ENCODE results near the gene FAM83G.
A peak's percentile ranks its signal among the peaks of the same experiment; 100 is the strongest.
"Not testable (repeated sequence)": the region's sequence is repeated elsewhere in the genome, so short reads cannot be mapped to it uniquely, and the experiment has no call there.

Gene FAM83G

DNA sequence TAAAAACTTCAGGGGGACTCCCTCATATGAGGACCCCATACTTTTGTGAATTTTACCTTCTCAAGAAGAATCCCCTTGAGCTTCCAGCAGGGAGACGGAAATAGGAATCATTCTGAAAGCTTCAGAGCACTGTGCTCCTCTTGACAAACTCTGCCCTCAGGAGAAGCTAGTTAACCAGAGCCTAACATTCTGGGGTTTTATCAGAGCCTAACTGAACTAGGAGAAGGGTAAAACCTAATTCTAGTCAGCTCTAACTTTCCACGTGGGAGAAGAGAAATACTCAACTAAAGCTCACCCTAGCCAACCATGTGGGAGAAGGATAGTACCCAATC lies 65.9 kb downstream of the FAM83G start:
- intact Hi-C loops (cut with micrococcal nuclease) = no loop called here
- peaks cover 11% of the 10 kb centered on the region for H3K27me3 Mint-ChIP-seq
- peaks cover under 1% of the 10 kb centered on the region for H3K4me1 Mint-ChIP-seq (ENCODE audit: low read depth)
- no peaks in the 10 kb centered on the region for H3K9me3 Mint-ChIP-seq
- no peaks in the 10 kb centered on the region for H3K36me3 Mint-ChIP-seq (ENCODE audit: low read depth)
- H3K27ac Mint-ChIP-seq = no peak overlapping the region
- H3K4me3 Mint-ChIP-seq = no peak overlapping the region

DNA sequence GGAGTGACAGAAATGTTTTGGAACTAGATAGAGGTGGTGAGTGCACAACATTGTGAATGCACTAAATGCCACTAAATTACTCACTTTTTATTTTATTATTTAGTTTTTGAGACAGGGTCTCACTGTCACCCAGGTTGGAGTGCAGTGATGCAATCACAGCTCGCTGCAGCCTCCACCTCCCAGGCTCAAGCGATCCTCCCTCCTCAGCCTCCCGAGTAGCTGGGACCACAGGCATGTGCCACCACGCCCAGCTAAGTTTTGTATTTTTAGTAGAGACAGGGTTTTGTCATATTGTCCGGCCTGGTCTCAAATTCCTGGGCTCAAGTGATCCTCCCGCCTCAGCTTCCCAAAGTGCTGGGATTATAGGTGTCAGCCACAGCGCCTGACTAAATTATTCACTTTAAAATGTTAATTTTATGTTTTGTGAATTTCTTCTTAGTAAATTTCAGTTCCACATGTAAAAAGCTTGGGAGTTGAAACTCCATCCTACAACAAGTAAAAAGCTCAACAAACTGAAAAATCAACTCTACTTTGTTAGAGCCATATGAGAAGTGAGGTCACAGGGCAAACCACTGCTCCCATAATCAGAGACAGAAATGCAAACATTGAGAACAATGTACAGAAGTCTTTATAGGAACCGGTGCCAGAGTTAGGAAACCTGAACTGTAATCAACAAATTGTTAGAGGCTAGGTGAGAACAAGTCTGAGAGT lies 66.4 kb downstream of the FAM83G start:
- intact Hi-C loops (cut with micrococcal nuclease) = no loop called here
- Mint-ChIP-seq H3K4me3 (no peak overlapping the region), H3K9me3 (no peaks in the 10 kb centered on the region), H3K27ac (no peak overlapping the region), H3K36me3 (ENCODE audit: low read depth) (no peaks in the 10 kb centered on the region), H3K4me1 (ENCODE audit: low read depth) (peaks cover 6% of the 10 kb centered on the region), H3K27me3 (peaks cover 13% of the 10 kb centered on the region)

DNA sequence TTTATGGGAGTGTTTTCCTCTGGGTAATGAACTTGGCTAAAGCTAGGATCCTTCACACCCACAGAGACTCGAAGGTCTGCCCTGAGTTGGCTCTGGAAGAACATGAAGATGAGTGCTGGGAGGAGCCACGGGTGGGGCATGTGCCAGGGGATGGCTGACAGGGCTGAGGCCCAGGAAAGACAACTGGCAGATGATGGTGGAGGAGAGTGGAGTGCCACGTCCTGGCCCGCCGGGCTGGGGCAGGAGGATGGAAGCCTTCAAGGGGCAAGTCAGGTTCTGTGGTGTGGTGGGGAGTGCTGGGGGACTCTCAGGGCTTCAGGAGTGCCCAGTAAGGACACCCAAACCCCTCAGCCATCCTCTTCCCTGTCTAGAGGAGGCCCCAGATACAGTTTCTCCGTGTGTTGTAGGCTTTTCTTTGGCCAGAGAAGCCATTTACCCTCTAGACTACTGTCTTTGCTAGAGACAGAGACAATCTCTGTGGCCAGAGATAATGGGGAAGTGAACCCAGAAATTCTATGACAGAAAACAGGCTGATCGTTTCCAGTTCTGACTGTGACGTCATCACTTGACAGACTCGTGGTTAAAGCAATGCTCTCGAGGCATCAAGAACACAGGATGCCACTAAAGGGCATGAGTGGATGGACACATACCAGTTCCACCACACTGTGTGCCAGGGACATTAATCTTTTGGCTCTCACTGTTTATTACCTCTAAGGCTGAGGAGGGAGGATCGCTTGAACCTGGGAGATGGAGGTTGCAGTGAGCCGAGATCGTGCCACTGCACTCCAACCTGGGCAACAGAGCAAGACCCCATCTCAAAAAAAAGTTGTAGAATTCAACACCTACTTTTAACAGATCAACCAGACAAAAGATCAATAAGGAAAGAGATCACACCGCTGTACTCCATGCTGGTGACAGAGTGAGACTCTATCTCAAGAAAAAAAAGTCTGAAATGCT lies 71.2 kb downstream of the FAM83G start:
- Mint-ChIP-seq H3K36me3 (ENCODE audit: low read depth) (peaks cover 37% of the 10 kb centered on the region), H3K4me3 (no peak overlapping the region), H3K9me3 (no peaks in the 10 kb centered on the region), H3K27ac (peak overlapping the region; percentile 56), H3K27me3 (peaks cover 8% of the 10 kb centered on the region), H3K4me1 (ENCODE audit: low read depth) (peaks cover 12% of the 10 kb centered on the region)
- intact Hi-C loops (cut with micrococcal nuclease) = no loop called here

DNA sequence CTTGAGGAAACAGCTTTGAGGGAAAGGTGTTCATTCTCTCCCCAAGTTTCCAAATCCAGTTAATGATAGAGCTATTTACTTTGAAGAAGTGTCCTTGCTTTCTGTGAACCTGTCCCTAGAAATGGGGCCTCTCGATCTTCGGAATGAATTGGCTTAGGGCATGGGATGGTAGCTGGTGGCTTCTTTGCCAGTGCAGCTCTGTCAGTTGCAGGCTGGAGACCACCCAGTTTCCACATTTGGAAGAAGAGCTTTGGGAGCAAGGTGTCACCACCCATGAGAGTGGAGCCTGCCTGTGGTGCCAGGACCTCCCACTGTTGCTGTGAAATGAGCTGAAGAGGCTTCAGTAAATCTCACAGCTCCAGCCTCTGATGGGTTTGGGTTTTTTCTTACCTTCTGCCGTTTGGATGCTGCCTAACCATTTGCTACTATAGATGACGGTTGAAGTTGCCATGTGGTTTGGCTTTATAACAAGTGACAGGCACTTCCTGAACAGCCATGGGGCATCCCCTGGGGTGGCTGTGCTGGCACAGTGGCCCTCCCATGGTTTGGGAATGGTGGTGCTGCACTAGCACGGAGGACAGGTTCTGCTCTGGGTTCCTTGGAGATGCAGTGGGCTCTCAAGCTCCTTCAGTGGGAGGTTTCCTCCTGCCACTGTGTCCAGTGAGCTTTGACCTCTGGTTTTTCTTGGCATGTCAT lies 72.1 kb downstream of the FAM83G start:
- Mint-ChIP-seq H3K4me1 (ENCODE audit: low read depth) (peaks cover 12% of the 10 kb centered on the region), H3K27ac (peak overlapping the region; percentile 56), H3K4me3 (no peak overlapping the region), H3K36me3 (ENCODE audit: low read depth) (peaks cover 45% of the 10 kb centered on the region), H3K9me3 (no peaks in the 10 kb centered on the region), H3K27me3 (peaks cover 8% of the 10 kb centered on the region)
- intact Hi-C loops (cut with micrococcal nuclease) = no loop called here

DNA sequence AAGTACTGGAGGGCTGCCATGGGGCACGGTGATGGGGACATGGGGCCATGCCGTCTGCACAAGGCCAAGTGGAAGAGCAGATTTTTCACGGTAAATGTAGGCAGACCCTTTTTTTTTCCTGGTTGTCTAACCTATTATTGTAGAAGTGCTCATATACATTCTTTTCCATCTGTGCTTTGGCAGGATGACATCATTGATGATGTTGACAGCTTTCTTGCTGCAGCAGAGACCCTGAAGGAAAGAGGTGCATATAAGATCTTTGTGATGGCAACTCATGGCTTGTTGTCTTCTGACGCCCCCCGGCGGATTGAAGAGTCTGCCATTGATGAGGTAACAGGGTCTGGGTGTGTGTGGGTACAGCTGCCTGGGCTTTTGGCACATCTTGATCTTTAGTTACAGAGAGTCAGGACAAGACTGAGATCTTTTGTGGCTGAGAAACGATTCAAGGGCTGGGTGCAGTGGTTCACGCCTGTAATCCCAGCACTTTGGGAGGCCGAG lies 75.9 kb downstream of the FAM83G start:
- Mint-ChIP-seq H3K27ac (no peak overlapping the region), H3K27me3 (peaks cover 5% of the 10 kb centered on the region), H3K4me1 (ENCODE audit: low read depth) (peaks cover 12% of the 10 kb centered on the region), H3K9me3 (no peaks in the 10 kb centered on the region), H3K36me3 (ENCODE audit: low read depth) (peaks cover 69% of the 10 kb centered on the region), H3K4me3 (no peak overlapping the region)
- intact Hi-C loops (cut with micrococcal nuclease) = no loop called here

DNA sequence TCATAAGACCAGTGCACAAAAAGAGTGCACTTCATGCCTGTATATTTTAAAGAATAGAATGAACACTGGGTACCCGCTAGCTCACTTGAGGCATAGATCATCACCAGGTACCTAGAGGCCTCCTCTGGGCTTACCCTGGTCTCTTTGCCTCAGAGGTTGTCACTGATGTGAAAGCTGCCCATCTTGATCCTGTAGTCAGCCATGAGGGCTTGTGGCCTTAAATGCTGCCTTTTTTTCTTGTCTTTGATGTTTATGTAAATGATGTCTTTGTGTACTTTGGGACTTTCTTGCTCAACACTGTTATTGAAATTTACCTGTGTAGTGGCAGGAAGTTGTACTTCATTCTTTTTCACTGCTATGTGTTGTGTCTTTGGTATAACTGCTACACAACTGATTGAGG lies 79.4 kb downstream of the FAM83G start:
- H3K36me3 Mint-ChIP-seq (ENCODE audit: low read depth) = peaks cover 50% of the 10 kb centered on the region
- H3K9me3 Mint-ChIP-seq = no peaks in the 10 kb centered on the region
- peaks cover 18% of the 10 kb centered on the region for H3K4me1 Mint-ChIP-seq (ENCODE audit: low read depth)
- no peak overlapping the region for H3K27ac Mint-ChIP-seq
- no peak overlapping the region for H3K4me3 Mint-ChIP-seq
- no peaks in the 10 kb centered on the region for H3K27me3 Mint-ChIP-seq
- intact Hi-C loops (cut with micrococcal nuclease) = no loop called here

DNA sequence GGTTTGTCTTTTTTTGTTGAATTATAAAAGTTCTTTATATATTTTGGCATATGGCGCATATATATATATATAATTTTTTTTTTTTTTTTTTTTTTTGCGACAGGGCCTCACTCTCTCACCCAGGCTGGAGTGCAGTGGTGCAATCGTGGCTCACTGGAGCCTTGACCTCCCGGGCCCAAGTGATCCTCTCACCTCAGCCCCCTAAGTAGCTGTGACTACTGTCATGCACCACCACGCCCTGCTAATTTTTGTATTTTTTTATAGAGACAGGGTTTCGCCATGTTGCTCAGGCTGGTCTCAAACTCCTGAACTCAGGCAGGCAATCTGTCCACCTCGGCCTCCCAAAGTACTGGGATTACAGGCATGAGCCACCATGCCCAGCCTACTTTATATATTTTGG lies 82.0 kb downstream of the FAM83G start:
- H3K9me3 Mint-ChIP-seq; H3K4me3 Mint-ChIP-seq; H3K27me3 Mint-ChIP-seq; intact Hi-C loops (cut with micrococcal nuclease); H3K27ac Mint-ChIP-seq: not testable (repeated sequence)
- peaks cover 24% of the 10 kb centered on the region for H3K4me1 Mint-ChIP-seq (ENCODE audit: low read depth)
- peaks cover 48% of the 10 kb centered on the region for H3K36me3 Mint-ChIP-seq (ENCODE audit: low read depth)

DNA sequence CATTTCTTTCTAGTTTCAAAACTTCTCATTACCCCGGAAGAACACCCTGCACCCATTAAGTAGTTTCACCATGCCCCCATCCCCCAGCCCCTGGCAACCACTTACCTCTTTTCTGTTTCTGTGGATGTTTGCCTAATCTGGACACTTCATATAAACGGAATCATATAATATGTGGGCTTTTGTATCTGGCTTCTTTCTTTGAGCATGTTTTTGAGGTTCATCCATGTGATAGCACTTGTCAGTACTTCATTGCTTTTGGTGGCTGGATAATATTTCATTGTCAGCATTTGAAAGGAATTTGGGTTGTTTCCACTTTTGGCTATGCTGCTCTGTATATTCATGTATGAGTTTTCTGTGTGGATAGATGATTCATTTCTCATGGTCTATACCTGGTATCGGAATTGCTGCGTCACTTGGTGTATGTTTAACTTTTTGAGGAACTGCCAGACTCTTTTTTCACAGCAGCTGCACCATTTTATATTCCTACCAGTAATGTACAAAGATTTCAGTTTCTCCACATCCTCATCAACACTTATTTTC lies 82.6 kb downstream of the FAM83G start:
- H3K4me1 Mint-ChIP-seq (ENCODE audit: low read depth) = peaks cover 24% of the 10 kb centered on the region
- H3K27me3 Mint-ChIP-seq = no peaks in the 10 kb centered on the region
- no peaks in the 10 kb centered on the region for H3K9me3 Mint-ChIP-seq
- no peak overlapping the region for H3K4me3 Mint-ChIP-seq
- intact Hi-C loops (cut with micrococcal nuclease) = no loop called here
- H3K27ac Mint-ChIP-seq = peak overlapping the region; percentile 30
- peaks cover 50% of the 10 kb centered on the region for H3K36me3 Mint-ChIP-seq (ENCODE audit: low read depth)

DNA sequence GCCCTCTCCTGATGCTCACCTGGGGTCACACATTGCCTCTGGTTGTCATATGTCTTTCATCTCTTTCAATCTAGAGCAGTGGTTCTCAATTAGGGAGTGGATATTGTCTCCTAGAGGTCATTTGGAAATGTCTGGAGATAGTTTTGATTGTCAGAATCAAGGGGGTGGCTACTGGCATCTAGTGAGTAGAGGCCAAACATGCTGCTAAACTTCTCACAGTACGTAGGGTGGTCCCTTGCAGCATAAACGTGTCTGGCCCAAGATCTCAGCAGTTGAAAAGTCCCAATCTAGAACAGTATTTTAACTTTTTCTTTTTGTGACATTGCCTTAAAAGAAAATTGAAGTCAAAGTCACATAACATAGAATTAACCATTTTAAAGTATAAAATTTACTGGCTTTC lies 83.1 kb downstream of the FAM83G start:
- Mint-ChIP-seq H3K36me3 (ENCODE audit: low read depth) (peaks cover 55% of the 10 kb centered on the region), H3K27ac (peak overlapping the region; percentile 30), H3K4me3 (no peak overlapping the region), H3K4me1 (ENCODE audit: low read depth) (peaks cover 24% of the 10 kb centered on the region), H3K27me3 (no peaks in the 10 kb centered on the region), H3K9me3 (no peaks in the 10 kb centered on the region)
- intact Hi-C loops (cut with micrococcal nuclease) = no loop called here

DNA sequence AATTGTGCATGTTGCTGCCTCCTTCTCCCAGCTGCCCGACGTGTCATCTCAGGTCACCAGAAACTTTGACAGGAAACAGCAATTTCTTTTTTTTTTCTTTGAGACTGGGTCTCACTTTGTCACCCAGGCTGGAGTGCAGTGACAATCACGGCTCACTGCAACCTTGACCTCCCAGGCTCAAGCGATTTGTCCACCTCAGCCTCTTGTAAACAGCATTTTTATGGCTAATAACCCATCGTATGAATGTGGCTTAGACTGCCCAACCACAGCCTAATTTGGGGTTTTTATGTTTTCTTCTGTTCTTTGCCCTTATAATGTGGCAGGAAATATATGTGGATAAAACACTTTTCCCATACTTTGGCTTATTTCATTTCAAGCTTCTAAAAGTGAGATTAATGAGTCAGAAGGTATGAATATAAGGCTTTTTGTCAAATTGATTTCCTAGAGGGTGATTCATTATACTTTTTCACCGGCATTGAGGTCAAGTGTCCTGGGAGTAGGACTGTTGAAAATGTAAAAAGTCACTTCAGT lies 83.6 kb downstream of the FAM83G start:
- Mint-ChIP-seq H3K27me3 (no peaks in the 10 kb centered on the region), H3K36me3 (ENCODE audit: low read depth) (peaks cover 60% of the 10 kb centered on the region), H3K4me3 (no peak overlapping the region), H3K27ac (peak overlapping the region; percentile 30), H3K4me1 (ENCODE audit: low read depth) (peaks cover 24% of the 10 kb centered on the region), H3K9me3 (no peaks in the 10 kb centered on the region)
- intact Hi-C loops (cut with micrococcal nuclease) = no loop called here

DNA sequence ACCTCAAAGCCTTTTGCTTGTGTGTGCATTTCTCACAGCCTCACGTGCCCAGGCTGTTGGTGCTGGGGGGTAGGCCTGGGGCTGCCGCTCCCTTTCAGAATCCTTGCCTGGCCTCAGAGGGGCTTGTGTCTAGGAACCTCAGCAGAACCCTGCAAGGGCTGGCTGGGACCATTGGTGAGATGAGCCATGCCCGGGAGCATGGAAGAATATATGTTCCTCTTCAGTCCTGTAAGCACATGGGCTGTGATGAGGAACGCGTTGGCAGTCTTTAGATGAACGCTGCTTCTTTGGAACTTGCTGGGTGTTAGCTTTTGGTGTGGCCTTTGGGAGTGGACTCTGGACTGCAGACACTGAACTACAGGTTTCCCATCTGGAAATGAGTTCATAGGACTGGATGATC lies 84.6 kb downstream of the FAM83G start:
- H3K4me1 Mint-ChIP-seq (ENCODE audit: low read depth) = peaks cover 24% of the 10 kb centered on the region

More for the DNA sequence above, 84.6 kb downstream of the FAM83G start:
- Mint-ChIP-seq H3K27ac (no peak overlapping the region), H3K36me3 (ENCODE audit: low read depth) (peaks cover 60% of the 10 kb centered on the region), H3K27me3 (no peaks in the 10 kb centered on the region), H3K9me3 (no peaks in the 10 kb centered on the region), H3K4me3 (no peak overlapping the region)
- intact Hi-C loops (cut with micrococcal nuclease) = no loop called here
